Measurements from ENCODE around the gene LNX1.

Gene LNX1

GRCh38 chr4:53532521-53532920, 58.8 kb downstream of the LNX1 start:
- no peak for DNase-seq

DNA sequence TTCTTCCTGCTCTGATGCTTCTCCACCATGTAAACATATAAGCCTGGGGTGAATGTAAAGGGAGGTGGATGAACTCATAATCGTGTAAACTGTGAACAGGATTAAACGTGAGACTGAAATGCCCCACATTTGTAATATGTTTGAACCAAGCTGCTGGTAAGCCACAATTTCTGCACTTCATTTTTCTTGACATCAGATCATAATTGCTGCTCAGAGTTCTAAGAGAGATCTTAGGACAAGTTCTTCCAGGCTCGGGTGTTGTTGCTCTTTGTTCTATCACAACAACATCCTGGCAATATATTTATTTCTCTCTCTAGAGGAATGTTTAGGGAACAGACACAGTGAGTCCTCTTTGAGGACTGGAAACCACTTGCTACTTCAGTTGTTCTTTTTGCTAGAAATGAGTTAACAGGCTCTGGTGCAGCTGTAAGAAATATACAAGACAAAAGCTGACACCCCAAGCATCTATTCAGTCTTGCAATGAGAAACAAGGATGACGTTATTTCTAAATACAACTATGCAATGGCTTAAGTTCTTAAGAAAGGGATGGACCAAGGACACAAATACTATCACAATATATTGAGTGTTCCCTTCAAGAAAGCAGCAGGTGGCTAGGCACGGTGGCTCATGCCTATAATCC, 59.6 kb downstream of the LNX1 start:
- no peak for DNase-seq

- no peak for DNase-seq
Measured at GRCh38 chr4:53529025-53529424, 62.3 kb downstream of the LNX1 start.

DNA sequence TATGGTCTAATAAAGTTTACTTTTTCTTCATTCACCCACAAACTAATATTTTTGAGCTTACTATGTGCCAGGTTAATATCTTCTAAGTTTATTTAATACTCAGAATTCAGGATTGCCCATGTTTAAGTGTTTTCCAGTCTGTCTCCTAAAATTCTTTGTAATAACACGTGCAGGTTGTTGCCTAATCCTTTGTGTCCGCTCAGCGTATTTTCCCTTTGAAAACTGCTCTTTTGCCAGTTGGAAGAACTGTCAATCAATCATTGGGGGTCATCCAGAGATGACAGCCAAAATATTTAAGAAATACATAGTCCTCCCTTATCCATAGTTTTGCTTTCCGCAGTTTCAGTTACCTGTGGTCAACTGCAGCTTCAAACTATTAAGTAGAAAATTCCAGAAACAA, 63.4 kb downstream of the LNX1 start:
- DNase-seq, result no peak

GRCh38 chr4:53527326-53527725, 64.0 kb downstream of the LNX1 start:
- no peak for DNase-seq

- no peak for DNase-seq
Measured at GRCh38 chr4:53522334-53522733, 69.0 kb downstream of the LNX1 start.

DNA sequence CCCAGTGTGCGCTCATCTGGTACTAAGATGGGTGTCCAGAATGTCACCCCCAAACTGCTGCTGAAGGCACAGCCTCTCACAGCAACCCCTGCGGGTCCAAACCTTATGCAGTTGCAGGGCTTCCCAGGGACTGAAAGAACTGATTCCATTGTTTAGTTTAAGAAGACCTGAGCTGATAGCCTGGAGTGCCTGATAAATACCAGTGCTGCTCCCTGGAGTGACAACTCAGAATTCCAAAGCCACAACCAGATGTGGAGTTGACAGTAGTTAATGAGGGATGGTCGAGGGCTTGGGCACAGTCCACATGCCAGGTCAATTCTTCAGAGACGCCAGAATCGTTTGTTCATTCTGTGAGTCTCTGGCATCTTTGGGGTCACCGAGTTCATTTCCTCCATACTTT, 71.2 kb downstream of the LNX1 start:
- DNase-seq, result no peak

GRCh38 chr4:53518807-53519206, 72.5 kb downstream of the LNX1 start:
- DNase-seq, result no peak

DNA sequence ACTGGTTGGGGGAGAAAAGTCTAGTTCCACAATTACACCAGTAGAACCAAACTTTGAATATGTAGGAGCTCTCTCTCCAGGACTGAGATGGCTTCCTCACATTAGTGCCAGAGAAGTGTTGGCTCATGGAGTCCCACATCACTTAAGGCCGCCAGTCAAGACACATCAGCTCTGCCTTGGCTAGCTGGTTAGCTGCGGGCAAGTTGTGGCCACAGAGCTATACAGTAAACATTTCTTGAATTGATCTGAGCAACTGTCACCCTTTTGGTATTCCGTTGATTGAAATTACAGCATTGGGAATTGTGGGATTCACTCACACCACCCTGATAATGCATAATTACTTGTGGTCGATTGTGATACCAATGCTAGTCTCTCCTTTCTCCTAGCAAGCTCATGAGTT, 76.2 kb downstream of the LNX1 start:
- no peak for DNase-seq

GRCh38 chr4:53514509-53514908, 76.8 kb downstream of the LNX1 start:
- no peak for DNase-seq

- DNase-seq, result no peak
Measured at GRCh38 chr4:53512608-53513007, 78.7 kb downstream of the LNX1 start.

GRCh38 chr4:53511014-53511413, 80.3 kb downstream of the LNX1 start:
- DNase-seq, result no peak

DNA sequence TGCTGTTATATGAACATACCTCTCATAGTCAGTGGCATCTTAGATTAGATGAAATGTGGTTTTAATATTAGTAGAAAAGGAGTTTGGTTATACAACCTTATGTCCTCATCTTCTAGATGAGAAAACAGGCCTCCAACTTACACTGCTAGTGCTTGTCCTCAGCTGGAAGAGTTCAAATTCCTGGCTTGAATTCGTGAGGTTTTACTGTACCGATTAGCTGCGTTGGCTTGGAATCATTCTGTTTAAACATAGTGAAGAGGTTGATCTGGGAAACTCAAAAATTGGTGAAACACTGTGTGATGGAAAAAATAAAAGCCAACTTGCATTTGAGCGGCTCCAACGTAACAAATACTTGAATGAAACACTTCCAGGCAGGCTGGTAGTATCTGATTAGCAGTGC, 81.0 kb downstream of the LNX1 start:
- no peak for DNase-seq

- no peak for DNase-seq
Measured at GRCh38 chr4:53508446-53508845, 82.8 kb downstream of the LNX1 start.

DNA sequence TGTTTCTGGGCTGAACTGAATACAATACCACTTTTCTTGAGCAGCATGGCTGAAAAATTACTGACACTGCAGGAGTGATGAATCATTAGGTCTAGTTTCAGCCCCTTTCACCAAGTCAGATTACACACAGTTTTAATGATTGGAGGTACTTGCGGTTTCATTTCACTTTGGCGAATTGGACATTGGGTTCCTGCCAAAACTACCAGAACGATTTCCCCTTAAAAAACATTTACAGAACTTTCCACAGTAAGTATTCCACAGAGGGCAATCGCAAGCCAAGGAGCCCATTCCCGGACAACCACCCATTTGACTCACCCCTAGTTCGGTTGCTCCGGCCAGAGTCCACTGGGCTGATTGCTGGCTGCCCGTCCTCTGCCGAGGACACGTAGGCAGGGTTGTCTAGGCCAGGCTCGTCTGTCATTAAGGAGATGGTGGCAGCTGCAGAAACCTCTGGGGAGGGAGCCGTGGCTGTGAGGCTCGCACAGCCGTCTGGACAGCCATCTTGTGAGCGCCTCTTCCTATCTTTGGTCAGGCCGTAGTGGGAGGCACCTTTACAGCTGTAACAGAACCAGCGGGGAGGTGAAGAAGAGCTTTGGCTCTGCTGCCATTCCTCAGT, 83.5 kb downstream of the LNX1 start:
- no peak for DNase-seq

DNA sequence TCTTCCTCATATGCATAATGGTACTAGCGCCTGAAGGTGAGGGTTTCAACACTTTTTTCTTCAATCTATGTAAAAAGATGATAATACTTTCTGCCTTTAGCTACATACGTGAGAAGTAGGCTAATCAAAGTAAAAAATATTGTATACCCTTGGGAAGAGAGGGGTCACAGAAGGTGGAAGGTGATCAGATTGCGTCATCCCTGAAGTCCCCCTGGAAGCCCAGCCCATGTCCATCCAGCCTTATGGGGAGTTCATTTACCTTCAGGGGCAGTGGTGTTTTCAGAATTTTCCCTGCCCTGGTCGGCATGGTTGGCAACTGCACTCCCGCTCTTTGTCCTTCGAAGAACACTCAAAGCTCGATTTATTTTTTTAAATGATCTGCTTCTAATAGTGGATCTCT, 84.2 kb downstream of the LNX1 start:
- no peak for DNase-seq

DNA sequence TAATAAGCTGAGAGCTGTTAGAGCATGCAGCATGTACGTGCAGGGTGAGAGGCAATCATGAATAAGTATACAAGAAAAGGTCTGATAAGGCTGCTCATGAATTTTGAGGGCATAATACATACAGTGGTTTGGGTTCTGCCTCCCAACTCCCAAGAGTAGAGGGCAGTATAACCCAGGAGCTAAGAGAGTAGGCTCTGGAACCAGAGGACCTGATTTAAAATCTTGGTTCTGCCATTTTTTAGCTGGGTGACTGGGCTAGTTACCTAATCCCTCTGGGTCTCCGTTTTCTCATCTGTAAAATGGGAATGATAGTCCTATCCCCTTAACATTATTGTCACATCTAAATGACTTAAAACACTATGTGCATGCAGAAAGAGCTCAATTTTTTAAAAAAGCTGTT, 85.3 kb downstream of the LNX1 start:
- DNase-seq, result no peak

DNA sequence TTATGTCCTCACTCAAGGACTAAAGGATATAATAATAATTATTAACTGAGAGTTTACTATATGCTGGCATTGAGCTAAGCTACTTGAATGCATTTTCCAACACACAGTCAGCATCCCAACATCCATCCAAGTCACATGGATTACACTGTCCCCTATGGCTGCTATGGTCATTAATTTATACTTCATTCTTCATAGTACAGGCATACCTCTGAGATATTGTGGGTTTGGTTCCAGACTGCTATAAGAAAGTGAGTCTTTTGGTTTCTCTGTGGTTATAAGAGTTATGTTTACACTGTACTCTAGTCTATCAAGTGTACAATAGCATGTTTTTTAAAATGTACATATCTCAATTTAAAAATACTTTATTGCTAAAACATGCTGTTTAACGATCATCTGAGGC, 89.2 kb downstream of the LNX1 start:
- no peak for DNase-seq

DNA sequence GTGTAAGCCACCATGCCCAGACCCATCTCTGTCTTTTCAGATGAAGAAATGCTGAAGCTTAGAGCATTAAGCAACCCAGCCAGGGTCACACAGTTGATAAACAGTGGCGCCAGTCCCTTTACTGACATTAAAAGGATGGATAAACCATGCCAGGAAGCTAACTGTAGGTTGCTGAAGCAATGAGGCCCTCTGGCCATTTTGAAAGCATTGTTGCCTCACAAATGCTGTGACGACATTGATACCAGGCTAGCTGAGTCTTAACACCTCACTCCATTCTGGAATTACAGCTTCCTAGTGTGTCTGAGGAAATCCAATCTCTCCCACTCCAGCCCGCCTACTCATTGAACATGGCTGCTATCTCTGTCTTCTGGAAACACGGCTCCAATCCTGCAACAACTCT, 89.7 kb downstream of the LNX1 start:
- no peak for DNase-seq

DNA sequence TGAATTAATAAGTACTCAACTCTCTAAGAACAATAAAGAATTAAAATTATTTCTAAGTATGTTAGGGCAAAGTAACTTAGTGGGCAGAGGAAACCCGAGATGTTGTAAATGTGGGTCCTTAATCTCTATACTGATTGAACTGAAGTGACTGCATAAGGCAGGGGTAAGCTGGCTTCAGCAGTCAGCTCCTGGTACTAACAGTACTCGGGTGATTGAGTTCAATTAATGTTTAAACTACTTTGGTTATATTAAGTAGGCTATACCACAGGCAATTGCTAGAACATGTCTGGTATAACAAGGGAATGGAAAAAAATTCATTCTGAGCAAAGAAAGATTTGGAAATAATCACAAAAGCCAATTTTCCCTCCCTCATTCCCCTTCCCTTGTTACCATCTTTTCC, 90.7 kb downstream of the LNX1 start:
- DNase-seq, result no peak

DNA sequence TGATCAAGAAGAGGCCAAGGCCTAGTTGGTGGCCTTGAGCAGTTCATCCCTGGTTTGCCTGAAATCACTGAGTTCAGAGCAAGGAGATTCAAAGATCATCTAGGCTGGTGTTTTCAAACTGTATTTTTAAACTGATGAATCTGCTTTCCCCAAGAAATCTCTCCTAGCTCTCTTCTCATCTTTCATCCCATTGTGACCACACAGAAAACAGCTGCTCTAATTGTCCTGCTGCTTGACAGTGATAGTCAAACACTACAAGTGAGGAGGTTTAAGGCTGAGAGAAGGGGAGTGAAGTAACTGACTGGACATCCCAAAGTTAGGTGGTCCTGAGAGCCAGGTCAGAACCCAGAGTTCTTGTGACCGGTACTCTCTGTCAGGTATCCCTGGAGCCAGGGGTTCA, 91.5 kb downstream of the LNX1 start:
- DNase-seq, result no peak

DNA sequence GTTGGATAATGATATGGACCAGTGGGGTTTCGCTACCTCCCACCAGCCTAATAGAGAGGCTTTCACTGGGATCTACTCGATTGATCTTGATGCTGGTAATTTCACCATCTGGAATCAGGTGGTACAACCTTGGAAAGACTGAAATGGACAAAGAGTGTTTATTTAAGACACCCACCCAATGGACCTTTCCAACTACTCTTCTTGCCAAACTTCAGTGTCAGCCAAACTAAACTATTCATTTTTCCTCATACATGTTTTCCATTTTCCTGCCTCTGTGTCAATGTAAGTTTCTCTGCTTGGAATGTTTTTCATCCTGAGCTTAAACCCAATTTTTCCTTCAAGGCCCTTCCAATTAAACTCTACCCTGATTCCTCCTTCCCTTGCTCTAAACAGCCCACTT, 92.6 kb downstream of the LNX1 start:
- DNase-seq, result no peak

- no peak for DNase-seq
Measured at GRCh38 chr4:53497487-53498244, 93.6 kb downstream of the LNX1 start.

GRCh38 chr4:53494851-53495250, 96.4 kb downstream of the LNX1 start:
- DNase-seq, result no peak

All from activated CD4-positive, alpha-beta T cell treated with anti-CD3 and anti-CD28 coated beads, Interleukin-2, amount 50 U/mL, for 48 hours (primary cell).